SK-N-MC (cell line): Measurements from ENCODE around the gene MICOS13.

Experiments
- FOXP2 ChIP-seq: optimal IDR thresholded peaks from 2 replicates; pipeline ENCODE3; 2011; ENCODE audit warnings: mild to moderate bottlenecking, moderate library complexity; ENCODE audit not compliant: insufficient read depth; ENCODE audit errors: extremely low read length, control extremely low read depth
- POLR2AphosphoS5 ChIP-seq: IDR thresholded peaks from 2 replicates; pipeline ENCODE4 v1.6.1; 2012; ENCODE audit warnings: mild to moderate bottlenecking, low read depth, low read length, borderline replicate concordance

DNA sequence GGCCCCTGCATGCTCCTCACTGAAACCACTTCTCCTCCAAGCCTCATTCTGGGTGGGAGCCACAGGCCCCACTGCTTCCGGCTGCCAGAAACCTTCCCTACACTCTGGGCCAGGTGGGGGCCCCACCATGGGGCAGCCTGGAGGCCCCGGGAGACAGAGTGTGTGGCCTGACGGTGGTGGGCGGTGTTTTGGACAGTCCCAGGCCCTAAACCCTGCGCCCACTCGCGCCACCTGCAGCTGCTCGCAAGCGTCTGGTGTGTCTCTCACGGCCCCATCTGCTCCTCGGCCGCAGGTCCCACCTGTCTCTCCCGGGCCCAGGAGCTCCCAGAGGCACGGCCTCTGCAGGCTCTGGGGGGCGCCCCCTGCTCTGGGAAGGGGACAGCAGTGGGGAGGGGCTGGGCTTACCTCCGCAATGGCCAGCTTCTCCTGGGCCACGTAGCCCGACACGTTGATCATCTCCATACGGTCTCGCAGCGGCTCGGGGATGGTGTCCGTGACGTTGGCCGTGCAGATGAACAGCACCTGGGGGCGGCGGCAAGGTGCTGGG, 15.4 kb upstream of the MICOS13 start:
- no peak for TF ChIP-seq FOXP2
- TF ChIP-seq POLR2AphosphoS5, result peak; percentile 9; the same call in 1 of the 2 replicates
